ENCODE measurements around the gene PRKCD. TPM values are rescaled to one million over a fixed set of nuclear protein-coding genes. Genes with fewer than 3 reads are reported as not detected.

Gene PRKCD
- total RNA-seq, 1 donor from 2014 or later, result 17.1 TPM

- DNase-seq (ENCODE audit: low spot score), result peak; percentile 75
- Mint-ChIP-seq H3K4me1 (ENCODE audit: low read depth) (peaks cover 50% of the 10 kb centered on the region), H3K4me3 (ENCODE audit: unreplicated experiment) (no peak overlapping the region)
Observed at GRCh38 chr3:53164911-53165310, 3.9 kb downstream of the PRKCD start.

GRCh38 chr3:53166206-53166605 is 5.2 kb downstream of the PRKCD start:
- no peak for DNase-seq (ENCODE audit: low spot score)
- peaks cover 48% of the 10 kb centered on the region for H3K4me1 Mint-ChIP-seq (ENCODE audit: low read depth)
- no peaks in the 10 kb centered on the region for H3K36me3 Mint-ChIP-seq (ENCODE audit: low read depth)
- H3K9me3 Mint-ChIP-seq (ENCODE audit: low read depth), result no peaks in the 10 kb centered on the region
- no peak for TF ChIP-seq CTCF (IDR thresholded peaks at IDR 0.05)
- H3K27me3 Mint-ChIP-seq (ENCODE audit: low read depth), result no peaks in the 10 kb centered on the region
- no peak overlapping the region for H3K27ac Mint-ChIP-seq (ENCODE audit: unreplicated experiment)
- H3K4me3 Mint-ChIP-seq (ENCODE audit: unreplicated experiment), result no peak overlapping the region

More at GRCh38 chr3:53164911-53165310, 3.9 kb downstream of the PRKCD start:
- no peak for TF ChIP-seq CTCF (IDR thresholded peaks at IDR 0.05)
- H3K27me3 Mint-ChIP-seq (ENCODE audit: low read depth), result no peaks in the 10 kb centered on the region
- H3K36me3 Mint-ChIP-seq (ENCODE audit: low read depth), result no peaks in the 10 kb centered on the region
- H3K27ac Mint-ChIP-seq (ENCODE audit: unreplicated experiment), result no peak overlapping the region
- H3K9me3 Mint-ChIP-seq (ENCODE audit: low read depth), result no peaks in the 10 kb centered on the region

GRCh38 chr3:53166781-53167291 is 5.8 kb downstream of the PRKCD start:
- H3K4me1 Mint-ChIP-seq (ENCODE audit: low read depth), result peaks cover 48% of the 10 kb centered on the region
- H3K4me3 Mint-ChIP-seq (ENCODE audit: unreplicated experiment), result no peak overlapping the region
- TF ChIP-seq CTCF (IDR thresholded peaks at IDR 0.05), result no peak
- no peaks in the 10 kb centered on the region for H3K27me3 Mint-ChIP-seq (ENCODE audit: low read depth)
- H3K27ac Mint-ChIP-seq (ENCODE audit: unreplicated experiment), result no peak overlapping the region
- no peaks in the 10 kb centered on the region for H3K9me3 Mint-ChIP-seq (ENCODE audit: low read depth)
- H3K36me3 Mint-ChIP-seq (ENCODE audit: low read depth), result no peaks in the 10 kb centered on the region
- no peak for DNase-seq (ENCODE audit: low spot score)

GRCh38 chr3:53167418-53168174 is 6.6 kb downstream of the PRKCD start:
- no peak for DNase-seq (ENCODE audit: low spot score)
- H3K27ac Mint-ChIP-seq (ENCODE audit: unreplicated experiment), result no peak overlapping the region
- no peak for TF ChIP-seq CTCF (IDR thresholded peaks at IDR 0.05)
- peaks cover 44% of the 10 kb centered on the region for H3K4me1 Mint-ChIP-seq (ENCODE audit: low read depth)
- no peaks in the 10 kb centered on the region for H3K27me3 Mint-ChIP-seq (ENCODE audit: low read depth)
- no peaks in the 10 kb centered on the region for H3K9me3 Mint-ChIP-seq (ENCODE audit: low read depth)
- no peaks in the 10 kb centered on the region for H3K36me3 Mint-ChIP-seq (ENCODE audit: low read depth)
- no peak overlapping the region for H3K4me3 Mint-ChIP-seq (ENCODE audit: unreplicated experiment)

GRCh38 chr3:53168175-53168923 is 7.3 kb downstream of the PRKCD start:
- H3K27ac Mint-ChIP-seq (ENCODE audit: unreplicated experiment), result peak overlapping the region; percentile 18
- H3K4me1 Mint-ChIP-seq (ENCODE audit: low read depth), result peaks cover 36% of the 10 kb centered on the region

More at GRCh38 chr3:53168175-53168923, 7.3 kb downstream of the PRKCD start:
- H3K4me3 Mint-ChIP-seq (ENCODE audit: unreplicated experiment), result no peak overlapping the region
- no peak for DNase-seq (ENCODE audit: low spot score)
- no peak for TF ChIP-seq CTCF (IDR thresholded peaks at IDR 0.05)
- H3K27me3 Mint-ChIP-seq (ENCODE audit: low read depth), result no peaks in the 10 kb centered on the region
- H3K9me3 Mint-ChIP-seq (ENCODE audit: low read depth), result no peaks in the 10 kb centered on the region
- H3K36me3 Mint-ChIP-seq (ENCODE audit: low read depth), result no peaks in the 10 kb centered on the region

All from chondrocyte (in vitro differentiated cells).